Neural progenitor cell (in vitro differentiated cells): ENCODE data around the gene E2F3.

ENCODE experiments used
- EZH2 ChIP-seq: fragments of 200-600 bp; sonication (generic); IDR thresholded peaks from 2 replicates; pipeline ENCODE4 v1.6.1; 2017; ENCODE audit warnings: antibody characterized with exemption, mild to moderate bottlenecking, moderate library complexity
- TF ChIP-seq, protein P1 (sequence below): fragments of 200-600 bp; sonication (generic); IDR thresholded peaks from 2 replicates; pipeline ENCODE4 v1.5.1; 2017; ENCODE audit warnings: antibody characterized with exemption, mild to moderate bottlenecking

DNA sequence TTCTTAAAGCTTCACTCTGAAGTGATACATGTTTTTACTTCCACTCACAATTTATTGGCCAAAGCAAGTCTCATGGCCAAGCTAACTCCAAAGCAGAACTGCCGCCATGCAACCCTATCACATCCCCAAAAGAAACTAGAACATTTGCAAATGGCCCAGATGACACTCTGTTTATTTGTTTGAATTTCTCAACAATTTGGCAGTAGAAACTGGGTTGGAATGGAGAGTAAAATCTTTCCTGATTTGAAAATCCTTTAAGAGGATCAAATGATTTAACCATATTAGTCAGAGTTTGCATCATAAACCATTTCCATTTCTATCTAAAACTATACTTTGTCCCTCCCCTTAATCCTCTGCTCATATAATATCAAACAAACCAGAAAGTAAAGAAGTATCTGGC lies 39.1 kb upstream of the E2F3 start:
- TF ChIP-seq, protein P1, sequence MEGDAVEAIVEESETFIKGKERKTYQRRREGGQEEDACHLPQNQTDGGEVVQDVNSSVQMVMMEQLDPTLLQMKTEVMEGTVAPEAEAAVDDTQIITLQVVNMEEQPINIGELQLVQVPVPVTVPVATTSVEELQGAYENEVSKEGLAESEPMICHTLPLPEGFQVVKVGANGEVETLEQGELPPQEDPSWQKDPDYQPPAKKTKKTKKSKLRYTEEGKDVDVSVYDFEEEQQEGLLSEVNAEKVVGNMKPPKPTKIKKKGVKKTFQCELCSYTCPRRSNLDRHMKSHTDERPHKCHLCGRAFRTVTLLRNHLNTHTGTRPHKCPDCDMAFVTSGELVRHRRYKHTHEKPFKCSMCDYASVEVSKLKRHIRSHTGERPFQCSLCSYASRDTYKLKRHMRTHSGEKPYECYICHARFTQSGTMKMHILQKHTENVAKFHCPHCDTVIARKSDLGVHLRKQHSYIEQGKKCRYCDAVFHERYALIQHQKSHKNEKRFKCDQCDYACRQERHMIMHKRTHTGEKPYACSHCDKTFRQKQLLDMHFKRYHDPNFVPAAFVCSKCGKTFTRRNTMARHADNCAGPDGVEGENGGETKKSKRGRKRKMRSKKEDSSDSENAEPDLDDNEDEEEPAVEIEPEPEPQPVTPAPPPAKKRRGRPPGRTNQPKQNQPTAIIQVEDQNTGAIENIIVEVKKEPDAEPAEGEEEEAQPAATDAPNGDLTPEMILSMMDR = no peak
- TF ChIP-seq EZH2 = no peak
